Measurements from ENCODE around the gene XRCC4.

DNA sequence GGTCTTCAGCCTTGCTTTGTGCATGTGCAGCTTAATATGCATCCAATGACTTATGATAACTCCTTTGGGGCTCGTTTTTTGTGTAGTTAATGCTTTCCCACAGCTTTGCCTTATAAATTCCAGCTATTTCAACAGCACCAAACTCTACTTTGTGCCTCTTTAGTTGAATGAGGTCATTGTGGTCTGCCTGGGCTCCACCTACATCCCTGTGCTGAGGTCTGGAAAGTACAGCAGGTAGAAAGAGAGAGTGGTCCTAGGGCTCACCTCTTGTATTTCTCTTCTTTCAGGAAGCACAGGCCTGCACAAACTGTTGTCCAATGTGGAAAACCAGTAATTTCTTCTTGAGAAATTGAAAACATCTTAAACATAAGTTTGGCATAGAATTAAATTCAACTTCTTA, 167.2 kb downstream of the XRCC4 start:
- TF ChIP-seq CTCF (conservative IDR thresholded peaks at IDR 0.05; ENCODE audit: low read depth, low read length) (no peak), EZH2 (IDR thresholded peaks at IDR 0.05; ENCODE audit: low read length, unreplicated experiment) (no peak)
